ES-I3 (cell line): ENCODE measurements around the gene POC1B.

ENCODE experiments used
- H3K36me3 ChIP-seq: 2 replicates; pipeline ENCODE4 v1.6.1; 2013; ENCODE audit warnings: mild to moderate bottlenecking, low read length, control low read depth, moderate library complexity; ENCODE audit not compliant: insufficient read depth
- H3K4me1 ChIP-seq: 2 replicates; pipeline ENCODE4 v1.6.1; 2013; ENCODE audit warnings: mild to moderate bottlenecking, control low read depth, low read length; ENCODE audit not compliant: insufficient read depth
- H3K9ac ChIP-seq: 2 replicates; pipeline ENCODE4 v1.6.1; 2013; ENCODE audit warnings: low read depth, mild to moderate bottlenecking, low read length, moderate library complexity
- H3K9me3 ChIP-seq: 2 replicates; pipeline ENCODE4 v1.6.1; 2013; ENCODE audit warnings: mild to moderate bottlenecking, low read length, moderate library complexity; ENCODE audit not compliant: control insufficient read depth, insufficient read depth

Gene POC1B

DNA sequence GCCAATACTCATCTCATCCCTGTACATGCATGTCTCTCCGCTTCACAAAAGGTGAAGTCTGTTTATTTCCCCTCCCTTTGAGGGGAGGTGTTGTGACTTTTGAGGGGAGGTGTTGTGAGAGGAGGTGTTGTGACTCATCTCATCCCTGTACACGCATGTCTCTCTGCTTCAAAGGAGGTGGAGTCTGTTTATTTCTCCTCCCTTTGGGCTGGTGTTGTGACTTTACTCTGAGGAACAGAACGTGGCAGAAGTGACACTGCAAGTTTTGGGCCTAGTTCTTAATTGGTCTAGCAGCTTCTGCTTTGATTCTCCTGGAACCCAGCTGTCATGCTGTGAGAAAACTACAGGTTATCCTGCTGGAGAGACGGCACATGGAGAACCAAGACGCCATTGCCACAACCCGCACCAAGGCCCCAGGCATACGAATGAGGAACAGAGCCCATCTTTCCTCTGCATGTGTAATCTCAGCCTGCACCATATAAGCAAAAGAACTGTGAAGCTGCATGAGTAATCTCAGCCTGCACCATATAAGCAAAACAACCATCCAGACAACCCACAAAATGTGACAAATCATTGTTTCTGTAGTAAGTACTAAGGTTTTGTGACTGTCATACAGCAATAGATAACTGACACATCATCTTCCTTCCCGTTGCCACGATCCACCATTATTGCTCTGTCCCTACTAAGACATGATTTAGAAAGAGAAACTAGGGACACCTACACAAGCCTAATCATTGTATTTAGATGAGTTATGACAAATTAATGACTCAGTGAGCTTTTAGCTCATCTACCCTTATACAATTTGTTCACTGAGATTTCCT is 31.2 kb downstream of the POC1B start:
- H3K4me1 ChIP-seq, result no peaks in the 10 kb centered on the region
- no peaks in the 10 kb centered on the region for H3K9me3 ChIP-seq
- no peaks in the 10 kb centered on the region for H3K36me3 ChIP-seq
- H3K9ac ChIP-seq, result no peak overlapping the region

GRCh38 chr12:89493670-89494302 is 32.1 kb downstream of the POC1B start:
- no peaks in the 10 kb centered on the region for H3K36me3 ChIP-seq
- no peak overlapping the region for H3K9ac ChIP-seq
- H3K9me3 ChIP-seq, result no peaks in the 10 kb centered on the region
- no peaks in the 10 kb centered on the region for H3K4me1 ChIP-seq

- Histone ChIP-seq H3K9me3 (no peaks in the 10 kb centered on the region), H3K36me3 (no peaks in the 10 kb centered on the region), H3K9ac (no peak overlapping the region), H3K4me1 (no peaks in the 10 kb centered on the region)
Observed at GRCh38 chr12:89492883-89493282, 33.0 kb downstream of the POC1B start.

GRCh38 chr12:89490922-89491321 is 34.9 kb downstream of the POC1B start:
- 0 out of 2 replicates have a peak, but pooled peaks cover 2% of the 10 kb centered on the region for H3K4me1 ChIP-seq
- H3K36me3 ChIP-seq, result no peaks in the 10 kb centered on the region
- H3K9ac ChIP-seq, result no peak overlapping the region
- no peaks in the 10 kb centered on the region for H3K9me3 ChIP-seq

- Histone ChIP-seq H3K36me3 (no peaks in the 10 kb centered on the region), H3K9ac (no peak overlapping the region), H3K4me1 (peaks cover 6% of the 10 kb centered on the region; the same call in 1 of the 2 replicates), H3K9me3 (no peaks in the 10 kb centered on the region)
Observed at GRCh38 chr12:89486264-89486663, 39.6 kb downstream of the POC1B start.

- H3K9me3 ChIP-seq, result no peaks in the 10 kb centered on the region
- H3K36me3 ChIP-seq, result no peaks in the 10 kb centered on the region
- no peak overlapping the region for H3K9ac ChIP-seq
- peaks cover 6% of the 10 kb centered on the region; the same call in 1 of the 2 replicates for H3K4me1 ChIP-seq
Observed at GRCh38 chr12:89484470-89484869, 41.4 kb downstream of the POC1B start.

DNA sequence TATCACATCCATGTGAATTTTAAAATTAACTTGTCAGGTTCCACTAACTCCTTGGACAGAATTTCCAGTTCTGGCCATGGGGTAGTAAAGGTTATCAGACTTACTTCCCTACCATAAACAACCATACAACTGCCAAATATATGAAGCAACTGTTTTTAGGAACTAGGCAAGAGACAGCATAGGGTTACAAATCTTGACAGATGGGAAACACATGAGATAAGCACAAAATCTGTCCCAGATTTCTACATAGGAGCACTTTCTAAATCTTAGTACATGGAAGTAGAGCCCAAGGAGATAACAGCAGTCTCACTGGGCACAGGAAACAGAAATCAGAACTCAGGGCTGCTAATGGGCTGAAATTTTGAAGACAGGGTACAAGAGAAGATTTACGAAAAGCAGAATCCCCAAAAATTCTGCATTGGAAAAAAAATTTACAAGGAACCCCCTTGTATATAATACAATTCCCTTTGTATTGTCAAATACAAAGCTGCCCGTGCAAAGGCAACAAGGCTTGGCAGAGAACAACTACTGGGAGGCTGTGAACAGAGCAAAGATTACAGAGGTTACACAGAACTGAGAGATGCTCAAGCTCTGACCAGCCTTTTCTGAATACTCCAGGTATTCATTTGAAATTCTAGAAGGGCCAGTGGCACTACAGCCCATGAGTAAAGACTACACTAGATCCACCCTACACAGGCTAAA is 44.5 kb downstream of the POC1B start:
- H3K36me3 ChIP-seq, result no peaks in the 10 kb centered on the region
- no peak overlapping the region for H3K9ac ChIP-seq
- no peaks in the 10 kb centered on the region for H3K9me3 ChIP-seq
- H3K4me1 ChIP-seq, result peaks cover 5% of the 10 kb centered on the region; the same call in 1 of the 2 replicates

- Histone ChIP-seq H3K9me3 (no peaks in the 10 kb centered on the region), H3K36me3 (no peaks in the 10 kb centered on the region), H3K9ac (no peak overlapping the region), H3K4me1 (peaks cover 3% of the 10 kb centered on the region; the same call in 1 of the 2 replicates)
Observed at GRCh38 chr12:89479982-89480381, 45.9 kb downstream of the POC1B start.

- Histone ChIP-seq H3K4me1 (no peaks in the 10 kb centered on the region), H3K36me3 (no peaks in the 10 kb centered on the region), H3K9ac (no peak overlapping the region), H3K9me3 (no peaks in the 10 kb centered on the region)
Observed at GRCh38 chr12:89477633-89478279, 48.1 kb downstream of the POC1B start.

DNA sequence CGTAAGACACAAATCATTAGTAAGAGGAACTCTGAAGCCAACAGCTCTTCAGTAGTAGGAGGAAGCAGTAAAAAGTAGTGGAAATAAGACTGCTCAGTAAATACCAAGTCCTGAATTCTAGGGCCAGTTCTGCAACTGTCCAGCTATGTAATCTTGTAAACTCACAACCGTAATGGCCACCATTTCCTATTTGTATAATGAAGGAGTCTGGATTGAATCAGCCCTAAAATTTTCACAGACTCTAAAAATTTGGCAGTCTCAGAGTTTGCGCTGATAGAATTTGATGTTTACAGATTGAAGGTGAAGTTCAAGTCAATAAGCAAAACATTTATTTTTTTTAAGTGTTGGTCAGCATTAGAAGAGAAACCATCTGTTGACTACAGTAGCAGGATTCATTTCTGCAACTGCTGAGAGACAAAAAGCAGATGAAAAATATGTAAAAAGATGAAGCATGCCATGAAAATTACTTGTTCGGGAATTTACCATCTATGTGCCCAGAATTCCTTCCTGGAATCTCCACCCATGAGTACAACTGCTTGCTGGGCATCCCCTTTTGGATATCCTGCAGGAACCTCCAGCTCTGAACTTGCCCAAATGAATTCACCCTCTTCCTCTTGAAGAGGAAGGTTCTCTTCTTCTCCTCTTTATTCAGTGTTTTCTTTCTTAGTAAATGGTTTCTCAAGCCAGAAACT is 48.8 kb downstream of the POC1B start:
- Histone ChIP-seq H3K9me3 (no peaks in the 10 kb centered on the region), H3K9ac (no peak overlapping the region), H3K36me3 (no peaks in the 10 kb centered on the region), H3K4me1 (no peaks in the 10 kb centered on the region)

DNA sequence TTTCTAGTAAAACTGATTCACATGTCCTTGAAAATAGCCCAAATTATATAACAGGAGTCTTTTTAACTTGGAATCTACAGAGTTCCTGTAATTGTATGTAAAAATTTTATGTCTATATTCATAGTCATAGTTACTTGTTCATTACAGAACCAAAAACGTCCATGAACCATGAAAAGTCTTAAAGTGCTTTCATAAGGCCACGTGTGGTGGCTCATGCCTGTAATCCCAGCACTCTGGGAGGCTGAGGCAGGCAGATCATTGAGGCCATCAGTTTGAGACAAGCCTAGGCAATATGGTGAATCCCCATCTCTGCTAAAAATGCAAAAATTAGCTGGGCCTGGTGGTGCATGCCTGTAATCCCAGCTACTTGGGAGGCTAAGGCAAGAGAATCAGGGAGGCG is 49.6 kb downstream of the POC1B start:
- H3K36me3 ChIP-seq, result no peaks in the 10 kb centered on the region
- no peaks in the 10 kb centered on the region for H3K9me3 ChIP-seq
- H3K4me1 ChIP-seq, result no peaks in the 10 kb centered on the region
- no peak overlapping the region for H3K9ac ChIP-seq

- Histone ChIP-seq H3K9me3 (no peaks in the 10 kb centered on the region), H3K4me1 (no peaks in the 10 kb centered on the region), H3K9ac (no peak overlapping the region), H3K36me3 (no peaks in the 10 kb centered on the region)
Observed at GRCh38 chr12:89475203-89475990, 50.5 kb downstream of the POC1B start.

GRCh38 chr12:89474615-89475014 is 51.2 kb downstream of the POC1B start:
- Histone ChIP-seq H3K9ac (no peak overlapping the region), H3K9me3 (no peaks in the 10 kb centered on the region), H3K4me1 (no peaks in the 10 kb centered on the region), H3K36me3 (no peaks in the 10 kb centered on the region)
